ENCODE data around the gene BAG1.

Gene BAG1

DNA sequence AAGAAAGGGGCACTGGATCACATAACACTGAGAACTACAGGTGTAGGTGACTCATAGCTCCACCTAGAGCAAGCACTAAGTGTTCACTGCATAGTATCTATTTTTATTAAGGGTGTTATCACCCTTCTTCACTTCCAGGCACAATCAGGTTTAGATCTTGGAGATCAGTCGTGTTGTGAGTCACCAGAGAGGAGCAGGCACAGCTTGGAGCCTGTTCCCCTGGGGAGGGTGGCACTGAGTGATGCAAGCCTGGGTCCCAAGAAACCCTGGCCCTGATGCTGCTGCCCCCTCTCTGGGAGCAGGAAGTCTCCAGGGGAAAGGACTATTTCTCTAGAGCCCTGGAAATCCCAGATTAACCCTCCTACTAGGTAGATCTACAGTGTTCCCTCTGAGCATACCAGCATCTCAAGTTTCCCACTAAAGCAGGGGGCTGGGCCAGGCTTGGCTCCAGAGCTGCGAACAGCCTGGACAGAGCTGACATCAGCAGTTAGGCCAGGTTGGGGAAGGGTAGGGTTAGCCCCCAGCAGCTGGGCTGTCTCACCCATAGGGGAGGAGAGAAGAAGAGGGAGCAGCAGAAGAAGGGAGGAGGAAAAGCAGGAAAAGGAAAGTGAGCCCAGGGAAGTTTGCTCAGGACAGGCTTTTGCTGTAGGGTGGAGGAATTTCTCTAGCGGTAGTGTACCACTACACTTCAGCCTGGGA lies 52.7 kb downstream of the BAG1 start:
- no peak overlapping the region for H3K4me3 ChIP-seq (ENCODE audit: low read depth, low read length)
- TF ChIP-seq, protein P1, sequence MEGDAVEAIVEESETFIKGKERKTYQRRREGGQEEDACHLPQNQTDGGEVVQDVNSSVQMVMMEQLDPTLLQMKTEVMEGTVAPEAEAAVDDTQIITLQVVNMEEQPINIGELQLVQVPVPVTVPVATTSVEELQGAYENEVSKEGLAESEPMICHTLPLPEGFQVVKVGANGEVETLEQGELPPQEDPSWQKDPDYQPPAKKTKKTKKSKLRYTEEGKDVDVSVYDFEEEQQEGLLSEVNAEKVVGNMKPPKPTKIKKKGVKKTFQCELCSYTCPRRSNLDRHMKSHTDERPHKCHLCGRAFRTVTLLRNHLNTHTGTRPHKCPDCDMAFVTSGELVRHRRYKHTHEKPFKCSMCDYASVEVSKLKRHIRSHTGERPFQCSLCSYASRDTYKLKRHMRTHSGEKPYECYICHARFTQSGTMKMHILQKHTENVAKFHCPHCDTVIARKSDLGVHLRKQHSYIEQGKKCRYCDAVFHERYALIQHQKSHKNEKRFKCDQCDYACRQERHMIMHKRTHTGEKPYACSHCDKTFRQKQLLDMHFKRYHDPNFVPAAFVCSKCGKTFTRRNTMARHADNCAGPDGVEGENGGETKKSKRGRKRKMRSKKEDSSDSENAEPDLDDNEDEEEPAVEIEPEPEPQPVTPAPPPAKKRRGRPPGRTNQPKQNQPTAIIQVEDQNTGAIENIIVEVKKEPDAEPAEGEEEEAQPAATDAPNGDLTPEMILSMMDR (IDR thresholded peaks at IDR 0.05; ENCODE audit: low read depth, low read length) = no peak

DNA sequence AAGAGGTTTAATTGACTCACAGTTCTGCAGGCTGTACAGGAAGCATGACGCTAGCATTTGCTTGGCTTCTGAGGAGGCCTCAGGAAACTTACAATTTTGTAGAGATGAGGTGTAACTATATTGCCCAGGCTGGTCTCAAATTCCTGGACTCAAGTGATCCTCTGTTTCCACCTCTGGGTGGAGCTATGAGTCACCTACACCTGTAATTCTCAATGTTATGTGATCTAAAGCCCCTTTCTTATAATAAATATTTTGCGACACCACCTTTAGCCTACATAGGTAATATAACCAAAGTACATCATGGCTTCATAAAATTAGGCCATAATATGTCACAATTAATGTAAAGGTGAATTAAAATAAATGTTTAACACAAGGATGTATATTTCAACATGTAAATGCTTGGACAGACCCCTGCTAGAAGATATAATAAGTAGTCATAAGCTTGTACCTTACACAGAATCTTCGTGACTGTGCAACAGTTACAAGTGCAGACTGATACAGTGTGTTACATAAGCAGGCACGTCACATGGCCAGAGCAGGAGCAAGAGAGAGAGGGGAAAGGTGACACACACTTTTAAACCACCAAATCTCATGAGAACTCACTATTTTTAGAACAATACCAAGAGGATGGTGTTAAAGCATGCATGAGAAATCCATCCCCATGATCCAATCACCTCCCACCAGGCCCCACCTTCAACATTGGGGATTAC lies 54.3 kb downstream of the BAG1 start:
- H3K4me3 ChIP-seq (ENCODE audit: low read depth, low read length) = no peak overlapping the region
- TF ChIP-seq, protein P1 (IDR thresholded peaks at IDR 0.05; ENCODE audit: low read depth, low read length) = no peak

DNA sequence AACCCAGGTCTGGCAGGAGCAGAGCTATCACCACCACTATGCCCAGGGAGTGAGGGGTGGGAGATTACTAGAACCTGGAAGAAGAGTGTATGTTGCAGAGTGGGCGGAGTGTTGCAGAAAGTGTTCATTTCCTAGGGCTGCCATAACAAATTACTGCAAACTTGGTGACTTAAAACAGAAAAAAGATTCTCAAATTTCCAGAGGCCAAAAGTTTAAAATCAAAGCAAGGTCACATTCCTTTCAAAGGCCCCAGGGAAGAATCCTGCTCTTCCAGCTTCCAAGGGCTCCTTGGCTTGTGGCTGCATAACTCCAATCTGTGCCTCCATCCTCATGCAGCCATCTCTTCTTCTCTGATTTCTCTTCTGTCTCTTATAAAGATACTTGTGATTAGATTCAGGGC lies 55.1 kb downstream of the BAG1 start:
- no peak overlapping the region for H3K4me3 ChIP-seq (ENCODE audit: low read depth, low read length)
- TF ChIP-seq, protein P1 (IDR thresholded peaks at IDR 0.05; ENCODE audit: low read depth, low read length) = no peak

DNA sequence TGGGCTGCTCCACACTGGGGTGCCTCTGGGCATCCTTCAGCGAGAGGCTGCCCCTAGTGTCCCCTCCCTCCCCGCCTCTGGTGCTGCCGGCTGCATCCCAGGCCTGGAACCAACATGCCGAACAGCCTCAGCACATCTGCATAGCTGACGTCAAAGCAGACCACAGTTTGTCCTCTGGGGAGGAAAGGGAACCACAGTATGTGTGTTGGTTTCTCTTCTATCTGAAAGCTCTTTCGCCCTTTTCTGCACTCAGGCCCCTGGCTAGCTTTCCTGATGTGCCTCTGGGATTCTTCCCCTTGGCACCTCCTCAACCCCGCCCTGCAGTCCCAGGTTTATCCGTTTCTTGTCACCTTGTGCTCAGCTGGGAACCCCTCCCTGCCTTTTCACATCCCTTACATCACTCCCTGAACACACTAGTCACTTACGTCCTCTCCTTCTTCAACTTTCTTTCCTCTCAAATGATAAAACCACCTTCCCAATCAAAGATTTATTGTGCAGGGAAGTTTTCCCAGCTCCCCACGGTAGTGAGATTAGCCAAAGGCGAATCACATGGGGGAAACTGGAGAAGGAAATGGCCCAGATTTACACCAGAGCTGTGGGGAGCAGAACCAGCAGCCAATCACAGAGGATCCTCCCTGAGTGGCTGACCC lies 61.8 kb downstream of the BAG1 start:
- TF ChIP-seq, protein P1 (IDR thresholded peaks at IDR 0.05; ENCODE audit: low read depth, low read length) = no peak
- no peak overlapping the region for H3K4me3 ChIP-seq (ENCODE audit: low read depth, low read length)
